Trophoblast cell (in vitro differentiated cells and primary cell): Measurements from ENCODE around the gene LONP2.
"Not testable (repeated sequence)": the region's sequence is repeated elsewhere in the genome, so short reads cannot be mapped to it uniquely, and the experiment has no call there.

Experiments
- DNase-seq, 2 donors: peaks; one replicate each; pipeline ENCODE4 v3.0.0-alpha.2; 2016
- H2AFZ ChIP-seq: 2 replicates; pipeline ENCODE4 v1.6.1; 2013; ENCODE audit warnings: low read length, moderate library complexity, mild to moderate bottlenecking; ENCODE audit not compliant: insufficient read depth, poor library complexity
- H2AK5ac ChIP-seq: 2 replicates; pipeline ENCODE4 v1.6.1; 2013; ENCODE audit warnings: mild to moderate bottlenecking, low read length
- H2BK120ac ChIP-seq: 2 replicates; pipeline ENCODE4 v1.6.1; 2013; ENCODE audit warnings: low read length, mild to moderate bottlenecking, moderate library complexity; ENCODE audit not compliant: insufficient read depth, poor library complexity
- H2BK12ac ChIP-seq: 2 replicates; pipeline ENCODE4 v1.6.1; 2013; ENCODE audit warnings: mild to moderate bottlenecking, low read length, moderate library complexity
- H2BK5ac ChIP-seq: 2 replicates; pipeline ENCODE4 v1.6.1; 2013; ENCODE audit warnings: low read length, low read depth, moderate library complexity, mild to moderate bottlenecking; ENCODE audit not compliant: poor library complexity
- H3K14ac ChIP-seq: 2 replicates; pipeline ENCODE4 v1.6.1; 2013; ENCODE audit warnings: mild to moderate bottlenecking, low read length
- H3K18ac ChIP-seq: 2 replicates; pipeline ENCODE4 v1.6.1; 2013; ENCODE audit warnings: mild to moderate bottlenecking, low read length
- H3K23ac ChIP-seq: 2 replicates; pipeline ENCODE4 v1.6.1; 2013; ENCODE audit warnings: low read length
- H3K27ac ChIP-seq: 2 replicates; pipeline ENCODE4 v1.5.1; 2013; ENCODE audit warnings: low read depth, mild to moderate bottlenecking, inconsistent platforms, low read length, moderate library complexity
- H3K27me3 ChIP-seq: 2 replicates; pipeline ENCODE4 v1.6.1; 2013; ENCODE audit warnings: inconsistent platforms, mild to moderate bottlenecking, low read length, moderate library complexity; ENCODE audit not compliant: insufficient read depth
- H3K36me3 ChIP-seq, 2 experiments: 1 replicate in 1 of 2; 2 replicates in 1 of 2; pipeline ENCODE4 v1.6.1; 2013; ENCODE audit warnings: low read length in 2 of 2, mild to moderate bottlenecking in 2 of 2, moderate library complexity in 1 of 2; ENCODE audit not compliant: insufficient read depth in 2 of 2, control insufficient read depth in 1 of 2
- H3K4ac ChIP-seq: 2 replicates; pipeline ENCODE4 v1.6.1; 2013; ENCODE audit warnings: low read depth, mild to moderate bottlenecking, low read length, moderate library complexity
- H3K4me1 ChIP-seq, 2 experiments: 1 replicate in 1 of 2; 2 replicates in 1 of 2; pipeline ENCODE4 v1.6.1; 2013; ENCODE audit warnings: low read length in 2 of 2, mild to moderate bottlenecking in 2 of 2, moderate library complexity in 1 of 2; ENCODE audit not compliant: insufficient read depth in 2 of 2, control insufficient read depth in 1 of 2
- H3K4me2 ChIP-seq: 2 replicates; pipeline ENCODE4 v1.6.1; 2013; ENCODE audit warnings: inconsistent platforms, mild to moderate bottlenecking, low read length, moderate library complexity
- H3K4me3 ChIP-seq: 2 replicates; pipeline ENCODE4 v1.5.1; 2013; ENCODE audit warnings: mild to moderate bottlenecking, low read depth, low read length, inconsistent platforms
- H3K79me1 ChIP-seq: one replicate; pipeline ENCODE4 v1.6.1; 2013; ENCODE audit warnings: low read length
- H3K79me2 ChIP-seq: 2 replicates; pipeline ENCODE4 v1.6.1; 2013; ENCODE audit warnings: low read length, mild to moderate bottlenecking; ENCODE audit not compliant: control insufficient read depth, insufficient read depth, poor library complexity
- H3K9ac ChIP-seq: 2 replicates; pipeline ENCODE4 v1.6.1; 2013; ENCODE audit warnings: mild to moderate bottlenecking, low read length
- H3K9me3 ChIP-seq: 2 replicates; pipeline ENCODE4 v1.6.1; 2013; ENCODE audit warnings: low read depth, mild to moderate bottlenecking, control low read depth, inconsistent platforms, low read length; ENCODE audit not compliant: insufficient read depth
- H4K12ac ChIP-seq: 2 replicates; pipeline ENCODE4 v1.6.1; 2013; ENCODE audit warnings: low read depth, mild to moderate bottlenecking, low read length, moderate library complexity
- H4K8ac ChIP-seq: 2 replicates; pipeline ENCODE4 v1.6.1; 2013; ENCODE audit warnings: low read depth, mild to moderate bottlenecking, low read length, moderate library complexity
- H4K91ac ChIP-seq: one replicate; pipeline ENCODE4 v1.6.1; 2013; ENCODE audit warnings: low read depth, mild to moderate bottlenecking, low read length, moderate library complexity
- WGBS: extraction: QIAGEN DNeasy Blood & Tissue Kit; methylation state at CpG from one replicate; pipeline ENCODE4 v1.1.7; 2013; ENCODE audit warnings: missing lambda C conversion rate; ENCODE audit not compliant: insufficient read length, insufficient coverage; ENCODE audit errors: extremely low coverage; 5-methylcytosine and 5-hydroxymethylcytosine counted together

The LONP2 gene

DNA sequence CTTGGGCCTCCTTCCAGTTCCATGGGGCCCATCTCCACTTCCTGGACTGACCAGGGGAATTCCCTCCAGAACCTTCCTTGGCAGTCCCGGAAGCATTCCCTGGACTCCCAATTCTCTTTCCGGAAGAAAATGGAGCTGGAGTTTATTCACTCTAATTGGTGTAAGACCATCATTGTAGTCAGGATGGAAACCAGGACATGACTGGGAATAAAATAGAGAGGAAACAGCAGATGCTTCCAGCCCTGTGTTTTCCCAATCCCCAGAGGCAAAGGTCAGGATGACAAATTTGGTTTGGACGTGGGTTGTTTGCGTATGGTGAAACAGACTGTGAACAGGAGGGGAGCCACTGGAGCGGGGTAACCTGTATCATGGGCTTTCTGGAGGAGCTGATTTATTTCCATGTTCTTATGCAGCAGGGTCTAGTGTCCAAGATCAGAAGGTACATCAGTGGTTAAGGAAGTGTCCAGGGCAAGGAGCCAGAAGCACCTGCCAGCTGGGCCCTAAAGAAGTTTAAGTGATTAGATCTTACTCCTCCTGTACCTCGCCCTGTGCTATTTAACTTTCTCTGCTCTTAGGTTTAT, 8.5 kb upstream of the LONP2 start:
- Histone ChIP-seq H3K79me1 (no peaks in the 10 kb centered on the region), H2BK12ac (no peak overlapping the region), H3K4me1 (no peaks in the 10 kb centered on the region), H3K9me3 (no peaks in the 10 kb centered on the region), H2AFZ (no peak overlapping the region), H3K4me2 (no peak overlapping the region), H3K4ac (no peak overlapping the region), H3K9ac (no peak overlapping the region), H3K27me3 (no peaks in the 10 kb centered on the region), H3K27ac (no peak overlapping the region), H3K14ac (no peak overlapping the region), H2BK120ac (no peak overlapping the region), H3K23ac (no peak overlapping the region), H4K12ac (no peak overlapping the region), H3K4me3 (no peak overlapping the region), H4K8ac (no peak overlapping the region), H3K18ac (no peak overlapping the region), H3K36me3 (no peaks in the 10 kb centered on the region), H4K91ac (no peak overlapping the region), H2BK5ac (no peak overlapping the region), H3K79me2 (no peaks in the 10 kb centered on the region), H2AK5ac (no peak overlapping the region)
- WGBS, result no CpG with 5 or more reads among the region's 6 CpGs
- no peak for DNase-seq

DNA sequence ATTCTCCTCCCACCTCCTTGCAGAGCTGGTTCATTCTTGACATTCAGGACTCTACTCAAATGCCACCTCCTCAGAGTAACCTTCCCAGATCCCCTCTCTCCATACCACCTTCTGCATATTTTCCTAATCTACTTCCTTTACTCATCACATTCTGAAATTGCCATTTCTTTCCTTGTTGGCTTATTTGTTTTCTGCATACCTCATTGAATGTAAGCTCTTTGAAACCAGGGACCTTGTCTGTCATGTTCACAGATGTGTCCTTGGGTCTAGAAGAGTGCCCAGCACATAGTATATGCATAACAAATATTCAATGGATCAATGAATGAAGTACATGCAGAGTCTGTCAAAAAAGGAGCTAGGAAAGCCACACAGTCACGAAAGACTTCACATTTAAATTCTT, 7.8 kb upstream of the LONP2 start:
- Histone ChIP-seq H4K91ac (no peak overlapping the region), H3K23ac (no peak overlapping the region), H3K79me1 (no peaks in the 10 kb centered on the region), H3K4me3 (no peak overlapping the region), H3K9ac (no peak overlapping the region), H3K9me3 (no peaks in the 10 kb centered on the region), H2AK5ac (no peak overlapping the region), H3K4me2 (no peak overlapping the region), H3K27me3 (no peaks in the 10 kb centered on the region), H3K14ac (no peak overlapping the region), H3K4me1 (no peaks in the 10 kb centered on the region), H2BK12ac (no peak overlapping the region), H2AFZ (no peak overlapping the region), H3K27ac (no peak overlapping the region), H3K79me2 (no peaks in the 10 kb centered on the region), H3K18ac (no peak overlapping the region), H3K36me3 (no peaks in the 10 kb centered on the region), H4K12ac (no peak overlapping the region), H2BK120ac (no peak overlapping the region), H4K8ac (no peak overlapping the region), H2BK5ac (no peak overlapping the region), H3K4ac (no peak overlapping the region)
- WGBS, result no CpG with 5 or more reads among the region's 1 CpG
- DNase-seq, result no peak

DNA sequence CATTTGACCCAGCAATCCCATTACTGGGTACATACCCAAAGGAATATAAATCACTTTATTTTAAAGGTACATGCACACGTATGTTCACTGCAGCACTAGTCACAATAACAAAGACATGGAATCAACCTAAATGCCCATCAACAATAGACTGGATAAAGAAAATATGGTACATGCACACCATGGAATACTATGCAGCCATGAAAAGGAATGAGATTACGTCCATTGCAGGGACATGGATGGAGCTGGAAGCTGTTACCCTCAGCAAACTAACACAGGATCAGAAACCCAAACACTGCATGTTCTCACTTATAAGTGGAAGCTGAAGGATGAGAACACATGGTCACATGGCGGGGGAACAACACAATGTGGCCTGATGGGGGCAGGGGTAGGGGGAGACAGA, 4.0 kb upstream of the LONP2 start:
- H3K79me1 ChIP-seq, H2BK120ac ChIP-seq, H3K14ac ChIP-seq, H3K36me3 ChIP-seq, H3K79me2 ChIP-seq, H3K4me3 ChIP-seq, H3K27me3 ChIP-seq, H3K27ac ChIP-seq, H2AFZ ChIP-seq, H3K9me3 ChIP-seq, H2AK5ac ChIP-seq, H3K9ac ChIP-seq, H4K12ac ChIP-seq, H3K4me2 ChIP-seq, H3K23ac ChIP-seq, DNase-seq, H4K91ac ChIP-seq, H2BK12ac ChIP-seq, H2BK5ac ChIP-seq, H3K4me1 ChIP-seq, H3K18ac ChIP-seq, H3K4ac ChIP-seq, H4K8ac ChIP-seq: not testable (repeated sequence)
- no CpG with 5 or more reads among the region's 3 CpGs for WGBS

DNA sequence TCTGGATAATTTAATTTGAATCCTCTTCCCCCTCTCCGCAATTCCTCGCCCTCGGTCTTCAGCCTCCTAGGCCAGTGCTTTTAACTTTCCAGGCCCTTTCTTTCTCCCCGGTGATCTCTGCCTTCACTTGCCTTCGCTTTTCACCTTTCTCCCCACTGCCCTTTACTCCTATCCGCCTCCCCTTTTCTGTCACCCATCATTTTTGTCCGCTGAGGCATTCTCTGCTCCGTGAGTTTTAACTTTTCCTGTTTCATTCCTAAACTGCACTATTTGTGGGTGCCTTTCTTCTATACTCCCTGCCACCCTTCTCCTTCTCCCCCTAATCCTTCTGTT, 729 bp downstream of the LONP2 start:
- no peak overlapping the region for H2BK12ac ChIP-seq

More for the DNA sequence above, 729 bp downstream of the LONP2 start:
- Histone ChIP-seq H4K91ac (no peak overlapping the region), H3K4me2 (peak overlapping the region; percentile 87), H3K23ac (no peak overlapping the region), H2AFZ (peak overlapping the region; percentile 41), H3K9ac (peak overlapping the region; percentile 89), H3K79me2 (peaks cover 6% of the 10 kb centered on the region), H3K27me3 (no peaks in the 10 kb centered on the region), H3K79me1 (peaks cover 5% of the 10 kb centered on the region), H4K12ac (no peak overlapping the region), H2BK5ac (no peak overlapping the region), H3K4me3 (peak overlapping the region; percentile 97), H3K18ac (peak overlapping the region; percentile 66), H3K9me3 (peaks cover 2% of the 10 kb centered on the region), H3K27ac (peak overlapping the region; percentile 29), H2AK5ac (no peak overlapping the region), H2BK120ac (no peak overlapping the region), H3K4ac (peak overlapping the region; percentile 37), H3K14ac (peak overlapping the region; percentile 69), H4K8ac (peak overlapping the region; percentile 78), H3K36me3 (peaks cover 1 to 2% of the 10 kb centered on the region in 2 experiments), H3K4me1 (peaks cover 4% of the 10 kb centered on the region in 2 experiments)
- no CpG with 5 or more reads among the region's 8 CpGs for WGBS
- DNase-seq, result no peak
